GM12874 (cell line): ENCODE measurements around the gene OR6N2.

Experiments used
- TF ChIP-seq, protein P1 (sequence below): IDR thresholded peaks from 2 replicates; pipeline ENCODE4 v1.5.1; 2011; ENCODE audit warnings: low read depth, mild to moderate bottlenecking, control low read depth, low read length, moderate library complexity; ENCODE audit not compliant: insufficient read depth

The OR6N2 gene

DNA sequence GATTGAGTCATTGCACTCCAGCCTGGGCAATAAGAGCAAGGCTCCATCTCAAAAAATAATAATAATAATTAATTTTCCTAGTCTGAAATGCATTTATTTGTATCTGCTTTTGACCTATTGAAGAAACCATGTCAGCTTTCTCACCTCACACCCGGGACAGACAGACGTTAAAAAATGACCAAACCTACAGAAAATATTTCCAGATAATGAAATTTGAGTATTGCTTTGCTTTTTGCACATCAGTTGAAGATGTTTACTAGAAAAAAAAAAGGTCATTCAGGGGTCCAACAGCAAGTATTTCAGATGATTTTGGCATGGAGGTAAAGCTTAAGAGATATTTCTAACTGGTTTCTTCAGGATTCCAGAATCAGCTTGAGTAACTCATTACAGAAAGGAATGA, 26.6 kb downstream of the OR6N2 start, which contains the start of gene OR6K6:
OR6K6 (plus strand) TSS at position 301 of the 400 bp plus-strand sequence. CDS start 168 bp downstream, outside the sequence.
- TF ChIP-seq, protein P1, sequence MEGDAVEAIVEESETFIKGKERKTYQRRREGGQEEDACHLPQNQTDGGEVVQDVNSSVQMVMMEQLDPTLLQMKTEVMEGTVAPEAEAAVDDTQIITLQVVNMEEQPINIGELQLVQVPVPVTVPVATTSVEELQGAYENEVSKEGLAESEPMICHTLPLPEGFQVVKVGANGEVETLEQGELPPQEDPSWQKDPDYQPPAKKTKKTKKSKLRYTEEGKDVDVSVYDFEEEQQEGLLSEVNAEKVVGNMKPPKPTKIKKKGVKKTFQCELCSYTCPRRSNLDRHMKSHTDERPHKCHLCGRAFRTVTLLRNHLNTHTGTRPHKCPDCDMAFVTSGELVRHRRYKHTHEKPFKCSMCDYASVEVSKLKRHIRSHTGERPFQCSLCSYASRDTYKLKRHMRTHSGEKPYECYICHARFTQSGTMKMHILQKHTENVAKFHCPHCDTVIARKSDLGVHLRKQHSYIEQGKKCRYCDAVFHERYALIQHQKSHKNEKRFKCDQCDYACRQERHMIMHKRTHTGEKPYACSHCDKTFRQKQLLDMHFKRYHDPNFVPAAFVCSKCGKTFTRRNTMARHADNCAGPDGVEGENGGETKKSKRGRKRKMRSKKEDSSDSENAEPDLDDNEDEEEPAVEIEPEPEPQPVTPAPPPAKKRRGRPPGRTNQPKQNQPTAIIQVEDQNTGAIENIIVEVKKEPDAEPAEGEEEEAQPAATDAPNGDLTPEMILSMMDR = no peak

DNA sequence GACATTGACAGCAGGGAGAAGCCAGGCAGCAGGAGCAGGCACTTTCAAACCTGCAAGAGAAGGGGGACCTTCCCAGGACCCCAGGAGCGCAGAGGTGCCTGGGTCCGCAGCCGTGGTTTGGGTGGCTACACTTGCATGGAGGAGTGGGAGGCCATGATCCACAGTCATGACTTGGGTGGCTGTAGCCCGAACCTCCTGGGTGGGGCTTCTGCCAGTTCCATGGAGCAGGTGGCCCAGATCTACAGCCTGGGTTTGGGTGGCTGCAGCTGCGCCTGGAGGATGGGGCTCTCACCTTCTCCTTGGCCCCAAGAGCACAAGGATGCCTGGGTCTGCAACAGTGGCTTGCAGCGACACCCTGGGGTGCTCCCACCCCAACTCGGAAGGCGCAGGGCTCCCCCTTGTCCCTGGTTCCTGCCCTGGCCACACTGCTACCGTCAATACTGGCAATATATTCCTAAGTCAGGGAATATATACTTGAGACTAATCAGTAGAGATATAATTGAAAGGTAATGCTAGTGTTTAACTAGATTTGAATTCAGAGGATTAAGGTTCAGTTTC, 28.8 kb downstream of the OR6N2 start:
- TF ChIP-seq, protein P1 = no peak

DNA sequence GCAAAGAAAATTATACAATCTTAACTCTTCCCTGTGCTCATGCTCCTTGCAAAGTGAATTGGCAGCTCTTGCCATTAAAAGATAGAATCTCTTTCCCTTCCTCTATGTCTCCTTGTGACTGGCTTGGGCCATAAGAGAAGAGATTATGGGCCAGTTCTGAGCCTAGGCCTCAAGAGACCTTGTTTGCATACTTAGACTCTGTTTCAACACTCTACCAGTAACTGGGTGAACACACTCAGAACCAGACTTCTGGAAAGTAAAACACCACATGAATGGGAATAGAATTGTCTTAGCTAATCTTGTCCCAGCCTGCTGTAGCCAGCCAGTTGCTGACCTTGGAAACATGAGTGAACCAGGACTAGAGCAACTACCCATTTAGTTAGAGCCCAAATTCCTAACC, 45.2 kb downstream of the OR6N2 start:
- TF ChIP-seq, protein P1 = no peak

DNA sequence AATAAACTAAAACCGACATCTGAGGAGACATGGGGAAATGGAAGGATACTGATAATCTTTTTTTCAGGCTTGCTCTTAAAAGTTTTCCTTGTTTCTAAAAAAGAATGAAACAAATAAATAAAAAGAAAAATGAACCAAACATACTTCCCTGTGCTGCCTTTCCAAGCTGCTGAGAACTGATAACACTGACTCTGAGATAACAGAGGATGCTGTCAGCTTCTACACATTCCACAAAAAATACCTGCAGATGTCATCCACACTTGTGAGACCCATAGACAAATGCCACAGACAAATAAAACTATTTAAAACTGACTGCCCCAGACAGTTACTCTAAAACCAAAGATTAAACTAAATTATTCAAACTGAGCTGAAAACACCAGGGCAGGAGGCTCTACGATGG, 48.5 kb downstream of the OR6N2 start:
- TF ChIP-seq, protein P1 = no peak

DNA sequence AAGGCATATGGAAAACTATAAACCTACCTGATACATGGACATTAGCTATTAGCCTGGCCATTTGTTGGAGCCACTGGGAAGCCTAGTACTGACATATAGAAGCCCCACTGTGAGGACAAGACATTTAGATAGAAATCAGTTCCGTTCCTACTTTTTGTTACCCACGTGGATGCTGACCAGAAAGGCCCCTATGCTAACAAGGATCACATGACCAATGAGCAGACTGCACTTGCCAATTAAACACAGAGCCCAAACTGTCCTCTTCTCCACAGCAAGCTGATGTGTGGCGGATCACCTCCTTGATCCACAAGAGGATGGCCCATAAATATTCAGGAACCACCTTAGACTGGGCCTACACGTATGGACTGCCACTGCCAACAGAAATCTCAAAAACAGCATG, 49.3 kb downstream of the OR6N2 start:
- TF ChIP-seq, protein P1 = no peak

DNA sequence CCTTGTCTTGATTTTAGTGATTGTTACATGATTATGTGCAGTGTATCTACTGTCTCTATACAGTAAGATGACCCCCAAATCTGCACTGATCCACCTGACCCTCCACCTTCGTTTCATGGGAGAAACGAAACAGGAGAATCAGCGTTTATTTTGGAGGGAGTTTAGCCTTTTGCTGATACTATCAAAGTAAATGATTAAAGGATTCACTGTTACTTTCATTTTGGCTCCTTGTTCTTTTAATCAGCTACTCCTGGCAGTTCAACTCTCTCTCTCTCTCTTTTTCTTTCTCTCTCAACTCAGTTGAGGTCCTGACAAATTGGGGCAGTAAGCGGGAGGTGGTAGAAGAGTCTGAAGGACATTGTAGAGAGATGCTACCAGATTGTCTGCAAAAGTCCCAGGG, 50.6 kb downstream of the OR6N2 start:
- TF ChIP-seq, protein P1 = no peak

DNA sequence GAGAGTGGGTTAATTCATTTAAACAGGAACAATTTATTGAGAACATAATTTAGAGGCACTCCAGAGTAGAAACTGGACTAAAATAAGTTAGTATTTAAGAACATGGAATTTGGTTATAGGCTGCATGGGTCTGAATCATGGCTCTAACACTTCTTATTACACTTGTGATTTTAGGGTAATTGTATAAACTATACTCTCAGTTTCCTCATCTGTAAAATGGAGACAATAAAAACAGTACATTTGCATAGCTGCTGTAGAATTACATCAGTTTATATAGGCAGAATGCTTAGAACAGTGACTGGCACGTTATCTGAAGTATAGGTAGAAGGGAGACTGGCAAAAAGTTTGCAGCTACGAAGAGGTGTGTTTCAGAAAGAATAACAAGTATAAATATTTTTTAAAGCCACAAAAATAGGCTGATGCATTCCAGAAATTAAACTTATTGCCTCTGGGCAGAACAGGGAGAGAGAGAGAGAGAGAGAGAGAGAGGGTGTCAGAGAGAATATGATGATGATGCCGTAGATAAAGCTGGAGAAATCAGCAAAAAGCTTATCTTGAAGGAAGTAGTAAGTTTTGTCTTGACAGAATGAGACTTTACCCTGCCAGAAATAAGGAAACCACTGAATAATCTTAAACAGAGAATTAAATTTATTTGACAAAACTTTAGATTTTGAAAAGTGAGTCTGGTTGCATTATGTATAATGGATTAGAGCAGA, 52.3 kb downstream of the OR6N2 start:
- TF ChIP-seq, protein P1 = no peak
